ENCODE measurements around the gene MAML2. TPM values are rescaled to one million over a fixed set of nuclear protein-coding genes. Genes with fewer than 3 reads are reported as not detected.

The MAML2 gene
- total and polyA plus RNA-seq, 2 experiments from 2014 or later, result 4.7 to 15.3 TPM

DNA sequence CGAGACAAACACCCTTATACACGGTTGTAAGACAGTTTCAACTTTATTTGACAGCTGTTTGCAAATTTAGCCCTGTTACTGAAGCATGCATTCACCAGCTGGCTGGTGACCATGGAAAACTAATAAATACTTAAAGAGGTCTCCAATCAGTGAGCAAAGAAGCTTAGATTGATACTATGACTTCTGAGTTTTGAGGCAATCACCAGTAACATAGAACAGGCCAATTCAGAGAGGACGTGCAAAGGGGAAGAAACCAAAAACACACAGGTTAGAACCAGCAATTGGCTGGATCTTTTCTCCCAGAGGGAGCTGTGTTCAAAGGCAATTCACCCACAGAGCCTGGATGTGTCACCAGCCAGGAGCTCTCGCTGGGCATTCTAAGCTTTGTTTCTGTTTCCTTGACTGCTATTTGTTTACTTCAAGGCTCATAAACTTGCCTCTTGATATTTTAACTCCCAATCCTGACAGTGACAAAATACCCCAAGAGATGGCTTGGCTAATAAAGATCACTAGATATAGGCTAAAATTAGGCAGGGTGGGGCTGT is 305.5 kb downstream of the MAML2 start:
- peaks cover 24% of the 10 kb centered on the region for H3K4me1 ChIP-seq (ENCODE audit: insufficient read depth)
- no peaks in the 10 kb centered on the region for H3K9me3 ChIP-seq (ENCODE audit: low read depth)
- no peaks in the 10 kb centered on the region for H3K79me2 ChIP-seq
- no peaks in the 10 kb centered on the region for H3K36me3 ChIP-seq (replicated peaks; ENCODE audit: insufficient read depth, low read depth)
- H3K9me2 ChIP-seq (replicated peaks; ENCODE audit: insufficient read depth), result no peaks in the 10 kb centered on the region
- no peak for TF ChIP-seq CTCF (IDR thresholded peaks at IDR 0.05; ENCODE audit: poor library complexity)
- TF ChIP-seq EZH2phosphoT487 (IDR thresholded peaks at IDR 0.05; ENCODE audit: low read depth, severe bottlenecking, unreplicated experiment), result no peak
- TF ChIP-seq EZH2 (IDR thresholded peaks at IDR 0.05; ENCODE audit: borderline replicate concordance), result no peak
- no peaks in the 10 kb centered on the region for H3K27me3 ChIP-seq
- DNase-seq (ENCODE audit: low spot score), result peak; percentile 45
- no peak overlapping the region for H3K4me3 ChIP-seq
- peak overlapping the region; percentile 48 for H3K4me2 ChIP-seq
- H3K27ac ChIP-seq, result peak overlapping the region; percentile 52
- H2AFZ ChIP-seq, result no peak overlapping the region
- no peaks in the 10 kb centered on the region for H4K20me1 ChIP-seq (ENCODE audit: insufficient read depth, poor library complexity, severe bottlenecking)
- 45% methylated on average over 4 of the region's 4 CpGs for WGBS (ENCODE audit: low lambda C conversion rate, missing lambda C conversion rate)

DNA sequence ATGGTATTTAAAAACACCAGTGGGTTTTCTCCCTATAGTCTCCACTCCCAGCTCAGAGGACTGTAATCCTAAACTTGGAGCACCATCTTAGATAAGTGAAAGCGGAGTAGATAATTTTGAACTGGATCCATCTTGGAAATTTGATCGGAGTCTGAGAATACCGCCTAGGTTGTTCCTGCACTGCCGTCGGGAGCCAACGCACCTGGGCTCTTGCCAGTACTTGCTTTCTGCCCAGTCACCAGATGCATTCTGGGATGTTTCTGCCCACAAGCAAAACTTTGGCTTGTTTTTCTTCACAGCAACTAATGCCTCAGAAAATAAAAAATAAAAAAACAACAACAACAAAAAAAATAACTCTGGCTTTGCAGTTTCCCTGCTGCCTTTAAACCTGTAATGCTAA is 306.1 kb downstream of the MAML2 start:
- Histone ChIP-seq H3K27ac (peak overlapping the region; percentile 52), H3K79me2 (no peaks in the 10 kb centered on the region), H3K9me2 (replicated peaks; ENCODE audit: insufficient read depth) (no peaks in the 10 kb centered on the region), H3K4me2 (peak overlapping the region; percentile 48), H3K9me3 (ENCODE audit: low read depth) (no peaks in the 10 kb centered on the region), H2AFZ (no peak overlapping the region), H3K36me3 (replicated peaks; ENCODE audit: insufficient read depth, low read depth) (no peaks in the 10 kb centered on the region), H4K20me1 (ENCODE audit: insufficient read depth, poor library complexity, severe bottlenecking) (no peaks in the 10 kb centered on the region), H3K27me3 (no peaks in the 10 kb centered on the region), H3K4me1 (ENCODE audit: insufficient read depth) (peaks cover 24% of the 10 kb centered on the region), H3K4me3 (no peak overlapping the region)
- no peak for DNase-seq (ENCODE audit: low spot score)
- 84% methylated on average over 6 of the region's 6 CpGs for WGBS (ENCODE audit: low lambda C conversion rate, missing lambda C conversion rate)
- TF ChIP-seq CTCF (IDR thresholded peaks at IDR 0.05; ENCODE audit: poor library complexity) (no peak), EZH2 (IDR thresholded peaks at IDR 0.05; ENCODE audit: borderline replicate concordance) (no peak), EZH2phosphoT487 (IDR thresholded peaks at IDR 0.05; ENCODE audit: low read depth, severe bottlenecking, unreplicated experiment) (no peak)

GRCh38 chr11:96035740-96036078 is 307.3 kb downstream of the MAML2 start:
- Histone ChIP-seq H3K4me2 (no peak overlapping the region), H3K4me3 (no peak overlapping the region), H3K36me3 (replicated peaks; ENCODE audit: insufficient read depth, low read depth) (no peaks in the 10 kb centered on the region), H3K27me3 (no peaks in the 10 kb centered on the region), H3K79me2 (peaks cover 3% of the 10 kb centered on the region), H3K9me3 (ENCODE audit: low read depth) (no peaks in the 10 kb centered on the region), H3K27ac (peak overlapping the region; percentile 18), H2AFZ (no peak overlapping the region), H3K4me1 (ENCODE audit: insufficient read depth) (peaks cover 24% of the 10 kb centered on the region), H3K9me2 (replicated peaks; ENCODE audit: insufficient read depth) (no peaks in the 10 kb centered on the region), H4K20me1 (ENCODE audit: insufficient read depth, poor library complexity, severe bottlenecking) (no peaks in the 10 kb centered on the region)
- TF ChIP-seq EZH2phosphoT487 (IDR thresholded peaks at IDR 0.05; ENCODE audit: low read depth, severe bottlenecking, unreplicated experiment), result no peak
- no peak for TF ChIP-seq EZH2 (IDR thresholded peaks at IDR 0.05; ENCODE audit: borderline replicate concordance)
- no peak for TF ChIP-seq CTCF (IDR thresholded peaks at IDR 0.05; ENCODE audit: poor library complexity)
- no peak for DNase-seq (ENCODE audit: low spot score)
- 79% methylated on average over 3 of the region's 3 CpGs for WGBS (ENCODE audit: low lambda C conversion rate, missing lambda C conversion rate)

Measured in hepatocyte (in vitro differentiated cells).